OCI-M1 (cell line): ENCODE results near the gene C2CD5.
A peak's percentile ranks its signal among the peaks of the same experiment; 100 is the strongest.

Experiments used
- DNase-seq: peaks from one replicate; lab custom pipeline; 2025; lab: John Stamatoyannopoulos, UW

The C2CD5 gene

GRCh38 chr12:22415342-22416309 is 128.7 kb downstream of the C2CD5 start:
- DNase-seq = no peak

- no peak for DNase-seq
Measured at GRCh38 chr12:22414742-22415141, 129.6 kb downstream of the C2CD5 start.

DNA sequence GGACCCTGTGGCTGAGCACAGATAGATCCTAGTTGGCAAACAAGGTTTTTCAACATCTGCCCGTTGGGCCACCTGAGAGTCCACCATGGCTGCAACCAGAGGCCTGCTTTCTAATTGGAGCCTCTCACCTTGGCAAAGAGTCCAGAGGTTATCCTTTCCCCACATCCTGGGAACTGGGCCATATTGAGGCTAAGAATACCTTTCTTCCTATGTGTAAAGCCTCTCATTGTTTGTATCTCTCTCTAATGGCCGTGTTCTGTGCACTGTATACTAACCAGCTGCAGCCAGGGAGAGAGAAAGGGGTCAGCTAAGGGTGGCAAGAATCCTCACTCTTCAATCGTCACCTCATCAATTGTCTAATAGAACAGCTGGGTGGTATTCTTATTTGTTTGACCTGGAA is 130.8 kb downstream of the C2CD5 start:
- no peak for DNase-seq

DNA sequence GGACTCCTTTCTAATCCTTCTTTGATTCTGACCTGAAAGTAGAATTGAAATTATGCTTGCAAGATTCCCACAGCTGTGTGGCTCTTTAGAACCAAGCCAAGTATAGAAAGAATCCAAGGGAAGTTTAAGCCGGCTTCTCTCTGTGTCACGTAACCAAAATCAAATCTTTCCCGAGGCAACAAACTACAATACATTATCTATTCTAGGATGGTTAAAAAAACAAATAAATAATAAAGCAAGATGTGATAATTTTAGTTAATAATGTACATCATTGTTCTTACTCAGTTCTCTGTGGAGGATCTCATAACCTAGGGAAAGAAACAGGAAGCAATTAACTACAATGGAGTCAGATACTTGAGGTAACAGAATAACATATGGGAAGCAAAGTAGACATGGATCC is 131.8 kb downstream of the C2CD5 start:
- no peak for DNase-seq

DNA sequence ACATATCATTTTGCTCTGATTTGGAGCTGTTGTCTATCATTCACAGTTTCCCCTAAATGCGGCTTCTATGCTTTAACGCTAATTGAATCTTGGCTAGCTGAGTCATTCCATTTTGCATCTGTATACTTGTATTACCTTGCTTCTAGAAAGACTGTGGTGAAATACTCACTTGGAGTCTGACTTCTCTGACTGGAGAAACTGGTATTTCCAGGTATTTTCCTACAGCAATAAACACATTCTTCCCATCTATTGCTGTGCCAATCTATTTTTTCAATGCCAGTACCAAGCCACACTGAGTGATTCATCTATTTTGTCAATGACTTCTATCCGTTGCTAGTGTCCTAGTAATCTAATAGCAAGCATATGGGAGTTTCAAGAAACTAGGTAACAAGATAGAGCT is 133.9 kb downstream of the C2CD5 start:
- DNase-seq = no peak

- no peak for DNase-seq
Measured at GRCh38 chr12:22409377-22410164, 134.8 kb downstream of the C2CD5 start.

GRCh38 chr12:22408610-22409376 is 135.5 kb downstream of the C2CD5 start:
- no peak for DNase-seq

GRCh38 chr12:22407397-22407796 is 136.9 kb downstream of the C2CD5 start:
- no peak for DNase-seq

- peak; percentile 45 for DNase-seq
Measured at GRCh38 chr12:22406627-22407026, 137.7 kb downstream of the C2CD5 start.

- no peak for DNase-seq
Measured at GRCh38 chr12:22399464-22400180, 144.7 kb downstream of the C2CD5 start.
